HepG2 (cell line): ENCODE measurements around the gene HEXD. TPM values are rescaled to one million over a fixed set of nuclear protein-coding genes. Genes with fewer than 3 reads are reported as not detected.

Experiments used
- ATF1 ChIP-seq: IDR thresholded peaks from 2 replicates; pipeline ENCODE4 v1.6.1; 2016; ENCODE audit warnings: mild to moderate bottlenecking, control low read depth
- ATF7 ChIP-seq, 2 experiments: fragments of 450-650 bp in 1 of 2; sonication (generic) in 1 of 2; formaldehyde crosslinking in 1 of 2; IDR thresholded peaks; 2 replicates each; pipeline versions ENCODE4 v1.4.0 to v1.6.1; 2016 to 2020; ENCODE audit warnings: antibody characterized with exemption in 1 of 2, mild to moderate bottlenecking in 1 of 2, missing genetic modification reagents in 1 of 2
- ATM ChIP-seq: fragments of 450-650 bp; IDR thresholded peaks from 2 replicates; pipeline ENCODE4 v1.7.1; 2017; ENCODE audit warnings: mild to moderate bottlenecking, borderline replicate concordance
- BATF2 ChIP-seq: sonication (generic); formaldehyde crosslinking; IDR thresholded peaks from 2 replicates; pipeline ENCODE4 v1.8.0; 2022; ENCODE audit warnings: mild to moderate bottlenecking, missing genetic modification reagents, moderate library complexity
- CREBL2 ChIP-seq: sonication (generic); formaldehyde crosslinking; IDR thresholded peaks from 2 replicates; pipeline ENCODE4 v1.8.1; 2023; ENCODE audit warnings: missing genetic modification reagents, mild to moderate bottlenecking, borderline replicate concordance
- FOXA1 ChIP-seq, 2 experiments: fragments of 450-650 bp in 1 of 2; sonication (generic) in 1 of 2; formaldehyde crosslinking in 1 of 2; IDR thresholded peaks; 2 replicates each; pipeline versions ENCODE4 v1.4.0 to v1.6.1; 2016 to 2020; ENCODE audit warnings: missing genetic modification reagents in 1 of 2
- FOXP1 ChIP-seq, 2 experiments: fragments of 450-650 bp in 1 of 2; IDR thresholded peaks; 2 replicates each; pipeline ENCODE4 v1.6.1; 2017 to 2018; ENCODE audit warnings: antibody characterized with exemption in 1 of 2
- GLI4 ChIP-seq: sonication (generic); formaldehyde crosslinking; IDR thresholded peaks from 2 replicates; pipeline ENCODE4 v1.5.1; 2020; ENCODE audit warnings: missing genetic modification reagents, mild to moderate bottlenecking, moderate library complexity, borderline replicate concordance
- HDAC2 ChIP-seq: sonication (generic); formaldehyde crosslinking; IDR thresholded peaks from 2 replicates; pipeline ENCODE4 v1.4.0; 2020; ENCODE audit warnings: missing genetic modification reagents
- HHEX ChIP-seq: IDR thresholded peaks from 2 replicates; pipeline ENCODE4 v1.6.1; 2016; ENCODE audit warnings: control low read depth
- HOXA7 ChIP-seq: sonication (generic); formaldehyde crosslinking; IDR thresholded peaks from 2 replicates; pipeline ENCODE4 v1.8.1; 2022; ENCODE audit warnings: mild to moderate bottlenecking, missing genetic modification reagents, moderate library complexity
- IKZF1 ChIP-seq: fragments of 450-650 bp; IDR thresholded peaks from 2 replicates; pipeline ENCODE4 v1.7.1; 2016
- IRF2 ChIP-seq: IDR thresholded peaks from 2 replicates; pipeline ENCODE4 v1.6.1; 2018; ENCODE audit warnings: missing genetic modification reagents, missing compliant biosample characterization
- MATR3 ChIP-seq: sonication (generic); formaldehyde crosslinking; IDR thresholded peaks from 2 replicates; pipeline ENCODE4 v1.4.0; 2020; ENCODE audit warnings: missing genetic modification reagents
- POLR2A ChIP-seq, 2 experiments: IDR thresholded peaks; 2 replicates each; pipeline ENCODE4 v1.6.1; 2011; ENCODE audit warnings: low read depth in 2 of 2, low read length in 2 of 2, mild to moderate bottlenecking in 1 of 2, moderate library complexity in 1 of 2; ENCODE audit not compliant: insufficient read depth in 1 of 2
- SIX1 ChIP-seq: sonication (generic); formaldehyde crosslinking; IDR thresholded peaks from 2 replicates; pipeline ENCODE4 v1.4.0; 2020; ENCODE audit warnings: missing genetic modification reagents, borderline replicate concordance
- SMARCE1 ChIP-seq: fragments of 450-650 bp; IDR thresholded peaks from 2 replicates; pipeline ENCODE4 v1.6.1; 2017; ENCODE audit warnings: borderline replicate concordance
- SNAPC2 ChIP-seq: sonication (generic); formaldehyde crosslinking; IDR thresholded peaks from 2 replicates; pipeline ENCODE4 v1.8.1; 2022; ENCODE audit warnings: mild to moderate bottlenecking, missing genetic modification reagents
- TCF12 ChIP-seq, 2 experiments: fragments of 450-650 bp in 1 of 2; sonication (generic) in 1 of 2; formaldehyde crosslinking in 1 of 2; IDR thresholded peaks; 2 replicates each; pipeline versions ENCODE4 v1.6.1 to v1.8.0; 2017 to 2022; ENCODE audit warnings: antibody characterized with exemption in 1 of 2, mild to moderate bottlenecking in 1 of 2, missing genetic modification reagents in 1 of 2, moderate library complexity in 1 of 2
- TCF7 ChIP-seq: sonication (generic); IDR thresholded peaks from 2 replicates; pipeline ENCODE4 v1.6.1; 2016; ENCODE audit warnings: antibody characterized with exemption, low read depth
- TEAD3 ChIP-seq: optimal IDR thresholded peaks from 2 replicates; pipeline ENCODE3; 2016; ENCODE audit warnings: borderline replicate concordance
- ZNF10 ChIP-seq: sonication (generic); formaldehyde crosslinking; IDR thresholded peaks from 2 replicates; pipeline ENCODE4 v1.4.0; 2020; ENCODE audit warnings: mild to moderate bottlenecking, low read depth, missing genetic modification reagents, borderline replicate concordance
- ZNF282 ChIP-seq: fragments of 450-650 bp; IDR thresholded peaks from 2 replicates; pipeline ENCODE4 v1.6.1; 2018; ENCODE audit not compliant: partially characterized antibody
- ZNF331 ChIP-seq: sonication (generic); formaldehyde crosslinking; IDR thresholded peaks from 2 replicates; pipeline ENCODE4 v1.4.0; 2020; ENCODE audit warnings: missing genetic modification reagents
- ZNF354B ChIP-seq: sonication (generic); formaldehyde crosslinking; IDR thresholded peaks from 2 replicates; pipeline ENCODE4 v1.8.0; 2022; ENCODE audit warnings: mild to moderate bottlenecking, missing genetic modification reagents
- ZNF484 ChIP-seq: sonication (generic); formaldehyde crosslinking; IDR thresholded peaks from 2 replicates; pipeline ENCODE4 v1.5.1; 2020; ENCODE audit warnings: mild to moderate bottlenecking, low read depth, missing genetic modification reagents, borderline replicate concordance
- ZNF530 ChIP-seq: sonication (generic); formaldehyde crosslinking; IDR thresholded peaks from 2 replicates; pipeline ENCODE4 v1.5.0; 2020; ENCODE audit warnings: low read depth, mild to moderate bottlenecking, missing genetic modification reagents
- ZNF607 ChIP-seq: sonication (generic); formaldehyde crosslinking; IDR thresholded peaks from 2 replicates; pipeline ENCODE4 v1.5.1; 2020; ENCODE audit warnings: missing genetic modification reagents, mild to moderate bottlenecking, borderline replicate concordance
- ZNF83 ChIP-seq: sonication (generic); formaldehyde crosslinking; IDR thresholded peaks from 2 replicates; pipeline ENCODE4 v1.4.0; 2020; ENCODE audit warnings: missing genetic modification reagents, mild to moderate bottlenecking, borderline replicate concordance
- ZSCAN22 ChIP-seq: sonication (generic); formaldehyde crosslinking; IDR thresholded peaks from 2 replicates; pipeline ENCODE4 v1.4.0; 2020; ENCODE audit warnings: mild to moderate bottlenecking, missing genetic modification reagents
- ZUFSP ChIP-seq: sonication (generic); formaldehyde crosslinking; IDR thresholded peaks from 2 replicates; pipeline ENCODE4 v1.9.0; 2021; ENCODE audit warnings: missing genetic modification reagents, mild to moderate bottlenecking, borderline replicate concordance
- polyA plus RNA-seq, 8 experiments: library from polyadenylated mRNA; depleted of rRNA in 3 of 8; stranded (reverse) in 7 of 8; unstranded in 1 of 8; fragments of >200 nt; fragmentation: Illumina TruSeq in 4 of 8; extraction: Trizol in 4 of 8; gene quantifications; 2 replicates each; pipeline versions ENCODE4 v1.2.1 to v1.2.3, GENCODE V29; 2011 to 2016; ENCODE audit warnings: low read depth in 4 of 8, missing spikeins in 1 of 8, mixed read lengths in 1 of 8; ENCODE audit not compliant: insufficient read depth in 1 of 8
- total RNA-seq, 5 experiments: library from RNA; depleted of rRNA; stranded (reverse); fragments of >200 nt; fragmentation: Illumina TruSeq; extraction: Trizol; gene quantifications; 2 replicates each; pipeline ENCODE4 v1.2.3, GENCODE V29; 2016; ENCODE audit warnings: low read depth in 1 of 5

Gene HEXD
- total and polyA plus RNA-seq, 2 of the 13 experiments (the other 11 are each of a cell fraction or from before 2014, with no cell fraction given): 22.3 to 41.8 TPM

GRCh38 chr17:82384730-82385481 is 33.2 kb upstream of the HEXD start (continued):
- TF ChIP-seq TCF12 (IDR thresholded peaks at IDR 0.05): no peak
- TF ChIP-seq TCF12 (CRISPR knock-in tag; IDR thresholded peaks at IDR 0.05): no peak
- peak; percentile 58; the same call in 1 of the 2 replicates for TF ChIP-seq HDAC2
- no peak for TF ChIP-seq ATM
- no peak for TF ChIP-seq HHEX
- TF ChIP-seq IRF2: peak; percentile 60; the same call in 1 of the 2 replicates
- no peak for TF ChIP-seq IKZF1
- TF ChIP-seq ATF7 (IDR thresholded peaks at IDR 0.05): no peak
- TF ChIP-seq ATF7 (CRISPR knock-in tag; IDR thresholded peaks at IDR 0.05): peak; percentile 40; the same call in 1 of the 2 replicates
- TF ChIP-seq SMARCE1: no peak
- TF ChIP-seq TCF7: no peak
- no peak for TF ChIP-seq ATF1
- TF ChIP-seq ZNF83 (CRISPR knock-in tag): 0 out of 2 replicates have a peak, but pooled peaks have one; percentile 60
- no peak for TF ChIP-seq POLR2A (IDR thresholded peaks at IDR 0.05; ENCODE audit: insufficient read depth in 1 of 2, low read depth in 2 of 2, low read length in 2 of 2)
- no peak for TF ChIP-seq ZNF10 (CRISPR knock-in tag)
- TF ChIP-seq ZNF282: no peak
- TF ChIP-seq HOXA7 (CRISPR knock-in tag): no peak
- TF ChIP-seq SIX1: no peak
- TF ChIP-seq ZSCAN22 (CRISPR knock-in tag): no peak
- no peak for TF ChIP-seq ZUFSP (CRISPR knock-in tag)
- TF ChIP-seq ZNF354B (CRISPR knock-in tag): no peak
- TF ChIP-seq MATR3 (CRISPR knock-in tag): no peak
- no peak for TF ChIP-seq CREBL2 (CRISPR knock-in tag)
- TF ChIP-seq ZNF530: no peak
- no peak for TF ChIP-seq BATF2 (CRISPR knock-in tag)
- TF ChIP-seq GLI4 (CRISPR knock-in tag): no peak
- no peak for TF ChIP-seq FOXA1 (IDR thresholded peaks at IDR 0.05)
- 0 out of 2 replicates have a peak, but pooled peaks have one; percentile 19 for TF ChIP-seq FOXA1 (CRISPR knock-in tag; IDR thresholded peaks at IDR 0.05)
- TF ChIP-seq FOXP1 (IDR thresholded peaks at IDR 0.05): no peak
- no peak; the same call in 1 of the 2 replicates for TF ChIP-seq FOXP1 (CRISPR knock-in tag; IDR thresholded peaks at IDR 0.05)
- TF ChIP-seq ZNF484 (CRISPR knock-in tag): no peak
- TF ChIP-seq ZNF607: no peak
- TF ChIP-seq SNAPC2 (CRISPR knock-in tag): no peak
- peak; percentile 64 for TF ChIP-seq TEAD3 (CRISPR knock-in tag)
- peak; percentile 32; the same call in 1 of the 2 replicates for TF ChIP-seq ZNF331 (CRISPR knock-in tag)
